K562 (cell line): ENCODE data around the gene KRTAP10-11.

Experiments
- ETS2 ChIP-seq: IDR thresholded peaks from 2 replicates; pipeline ENCODE4 v1.6.1; 2016; ENCODE audit warnings: borderline replicate concordance, missing genetic modification characterization, mild to moderate bottlenecking, moderate library complexity, missing compliant biosample characterization; ENCODE audit not compliant: poor library complexity, severe bottlenecking
- MAFF ChIP-seq: IDR thresholded peaks from 2 replicates; pipeline ENCODE4 v1.6.1; 2012; ENCODE audit warnings: low read length, improper control_type of control experiment
- POLR2AphosphoS5 ChIP-seq: IDR thresholded peaks from 2 replicates; pipeline ENCODE4 v1.6.1; 2011; ENCODE audit warnings: mild to moderate bottlenecking, low read depth, low read length, moderate library complexity; ENCODE audit not compliant: control insufficient read depth, insufficient read depth

DNA sequence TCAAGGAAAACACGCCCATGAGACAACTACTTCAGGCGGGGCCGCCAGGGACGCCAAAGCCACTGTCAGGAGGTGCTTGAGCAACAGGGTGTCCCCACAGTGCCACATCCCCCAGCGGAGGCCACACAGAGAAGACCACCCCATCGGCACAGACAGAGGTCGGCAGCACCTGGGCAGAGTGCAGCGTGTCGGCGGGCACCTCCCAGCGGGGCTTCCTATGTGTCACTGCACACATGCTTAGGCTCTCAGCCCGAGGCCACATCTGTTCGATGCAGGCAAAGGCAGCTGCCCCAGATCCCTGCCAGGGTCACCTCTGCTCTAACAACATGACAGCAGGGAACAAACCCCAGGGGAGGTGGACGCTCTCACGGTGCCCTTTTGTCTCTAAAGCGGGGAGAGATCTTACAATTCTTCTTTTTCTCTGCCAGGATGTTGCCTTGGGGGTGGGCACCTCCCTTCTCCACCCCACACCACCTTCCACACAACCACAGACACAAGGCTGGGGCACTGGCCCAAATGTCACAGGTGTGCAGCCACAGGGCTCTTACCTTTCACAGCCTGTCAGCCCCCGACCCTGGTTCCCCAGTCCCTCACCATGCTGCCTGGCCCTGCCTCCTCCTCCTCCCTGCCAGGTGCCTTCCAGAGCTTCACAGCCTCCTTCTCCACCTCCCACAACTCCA, 30.2 kb upstream of the KRTAP10-11 start:
- TF ChIP-seq MAFF: no peak
- no peak for TF ChIP-seq ETS2 (tag)
- TF ChIP-seq POLR2AphosphoS5: no peak
